ENCODE results near the gene RACK1.
A peak's percentile ranks its signal among the peaks of the same experiment; 100 is the strongest.

RACK1 gene

GRCh38 chr5:181224390-181225229 is 19.1 kb downstream of the RACK1 start:
- H3K36me3 ChIP-seq (replicated peaks; ENCODE audit: low read depth, low read length) = peaks cover 9% of the 10 kb centered on the region
- no peak overlapping the region for H2AFZ ChIP-seq (ENCODE audit: low read depth, low read length)
- peaks cover 26% of the 10 kb centered on the region for H3K79me2 ChIP-seq (ENCODE audit: low read length)

GRCh38 chr5:181223729-181224389 is 19.8 kb downstream of the RACK1 start:
- peaks cover 9% of the 10 kb centered on the region for H3K36me3 ChIP-seq (replicated peaks; ENCODE audit: low read depth, low read length)
- peaks cover 15% of the 10 kb centered on the region for H3K4me1 ChIP-seq (ENCODE audit: low read length)
- H3K9me3 ChIP-seq (ENCODE audit: insufficient read depth, low read length) = no peaks in the 10 kb centered on the region
- TF ChIP-seq CTCF (IDR thresholded peaks at IDR 0.05; ENCODE audit: low read depth, low read length) (no peak), EZH2phosphoT487 (IDR thresholded peaks at IDR 0.05; ENCODE audit: low read depth) (no peak)
- H4K20me1 ChIP-seq (ENCODE audit: insufficient read depth, low read length) = no peaks in the 10 kb centered on the region
- peaks cover 26% of the 10 kb centered on the region for H3K79me2 ChIP-seq (ENCODE audit: low read length)
- H3K27ac ChIP-seq (ENCODE audit: low read length) = peak overlapping the region; percentile 94
- peak overlapping the region; percentile 87 for H3K9ac ChIP-seq (ENCODE audit: low read length)
- H3K27me3 ChIP-seq (ENCODE audit: low read depth, low read length) = no peaks in the 10 kb centered on the region
- no peak overlapping the region for H2AFZ ChIP-seq (ENCODE audit: low read depth, low read length)
- H3K4me3 ChIP-seq (ENCODE audit: low read length) = peak overlapping the region; percentile 87
- peak overlapping the region; percentile 86 for H3K4me2 ChIP-seq (ENCODE audit: low read length)

More at GRCh38 chr5:181224390-181225229, 19.1 kb downstream of the RACK1 start:
- no peaks in the 10 kb centered on the region for H4K20me1 ChIP-seq (ENCODE audit: insufficient read depth, low read length)
- H3K9me3 ChIP-seq (ENCODE audit: insufficient read depth, low read length) = no peaks in the 10 kb centered on the region
- peak overlapping the region; percentile 87 for H3K9ac ChIP-seq (ENCODE audit: low read length)
- H3K4me1 ChIP-seq (ENCODE audit: low read length) = peaks cover 15% of the 10 kb centered on the region
- peak overlapping the region; percentile 94 for H3K27ac ChIP-seq (ENCODE audit: low read length)
- H3K27me3 ChIP-seq (ENCODE audit: low read depth, low read length) = no peaks in the 10 kb centered on the region
- peak overlapping the region; percentile 87 for H3K4me3 ChIP-seq (ENCODE audit: low read length)
- TF ChIP-seq CTCF (IDR thresholded peaks at IDR 0.05; ENCODE audit: low read depth, low read length) (no peak), EZH2phosphoT487 (IDR thresholded peaks at IDR 0.05; ENCODE audit: low read depth) (no peak)
- H3K4me2 ChIP-seq (ENCODE audit: low read length) = peak overlapping the region; percentile 86

- no peak; the same call in 1 of the 2 replicates for TF ChIP-seq CTCF (IDR thresholded peaks at IDR 0.05; ENCODE audit: low read depth, low read length)
- TF ChIP-seq EZH2phosphoT487 (IDR thresholded peaks at IDR 0.05; ENCODE audit: low read depth) = no peak
- Histone ChIP-seq H3K79me2 (ENCODE audit: low read length) (peaks cover 26% of the 10 kb centered on the region), H3K9me3 (ENCODE audit: insufficient read depth, low read length) (no peaks in the 10 kb centered on the region), H4K20me1 (ENCODE audit: insufficient read depth, low read length) (no peaks in the 10 kb centered on the region), H3K4me2 (ENCODE audit: low read length) (peak within 1 kb of the TSS; percentile 94), H3K4me1 (ENCODE audit: low read length) (peaks cover 15% of the 10 kb centered on the region), H3K9ac (ENCODE audit: low read length) (peak within 1 kb of the TSS; percentile 87), H3K4me3 (ENCODE audit: low read length) (peak within 1 kb of the TSS; percentile 87), H3K27me3 (ENCODE audit: low read depth, low read length) (no peaks in the 10 kb centered on the region), H3K27ac (ENCODE audit: low read length) (peak within 1 kb of the TSS; percentile 94), H2AFZ (ENCODE audit: low read depth, low read length) (peak within 1 kb of the TSS; percentile 55; the same call in 1 of the 2 replicates), H3K36me3 (replicated peaks; ENCODE audit: low read depth, low read length) (peaks cover 9% of the 10 kb centered on the region)
Measured at GRCh38 chr5:181223058-181223728, 20.5 kb downstream of the RACK1 start, which contains the start of gene TRIM41. Gene TRIM41 (plus strand): TSS chr5:181223281. CDS start chr5:181224000, 719 bp downstream.

All from OCI-LY3 (cell line).